Parathyroid adenoma (tissue), 2 donors: ENCODE data around the gene SBF2.
A peak's percentile ranks its signal among the peaks of the same experiment; 100 is the strongest.

ENCODE experiments used
- H2AFZ ChIP-seq: fragments of 300-600 bp; sonication (generic); one replicate; pipeline ENCODE4 v1.7.0; 2017; ENCODE audit warnings: antibody characterized with exemption, mild to moderate bottlenecking
- H3K27ac ChIP-seq: fragments of 300-600 bp; sonication (generic); one replicate; pipeline ENCODE4 v1.7.0; 2017
- H3K27me3 ChIP-seq: fragments of 300-600 bp; sonication (generic); one replicate; pipeline ENCODE4 v1.7.0; 2017; ENCODE audit warnings: low read length; ENCODE audit not compliant: control insufficient read depth, insufficient read depth
- H3K36me3 ChIP-seq: fragments of 300-600 bp; sonication (generic); one replicate; pipeline ENCODE4 v1.7.0; 2017; ENCODE audit warnings: low read length; ENCODE audit not compliant: control insufficient read depth, insufficient read depth
- H3K4me1 ChIP-seq: fragments of 300-600 bp; sonication (generic); one replicate; pipeline ENCODE4 v1.7.0; 2017; ENCODE audit warnings: control low read depth
- H3K4me2 ChIP-seq: fragments of 300-600 bp; sonication (generic); one replicate; pipeline ENCODE4 v1.7.0; 2017; ENCODE audit warnings: low read length
- H3K4me3 ChIP-seq: fragments of 300-600 bp; sonication (generic); one replicate; pipeline ENCODE4 v1.7.0; 2017; ENCODE audit warnings: low read depth, low read length
- H3K79me2 ChIP-seq: fragments of 300-600 bp; sonication (generic); one replicate; pipeline ENCODE4 v1.7.0; 2017; ENCODE audit warnings: control low read depth
- H3K9ac ChIP-seq: fragments of 300-600 bp; sonication (generic); one replicate; pipeline ENCODE4 v1.7.0; 2017; ENCODE audit warnings: mild to moderate bottlenecking
- H3K9me3 ChIP-seq: fragments of 300-600 bp; sonication (generic); one replicate; pipeline ENCODE4 v1.7.0; 2017; ENCODE audit warnings: low read length; ENCODE audit not compliant: control insufficient read depth
- CTCF ChIP-seq: fragments of 300-600 bp; sonication (generic); IDR thresholded peaks from one replicate; pipeline ENCODE4 v1.7.0; 2017; ENCODE audit warnings: antibody characterized with exemption, mild to moderate bottlenecking
- donor health status: primary hyperparathyroidism.

SBF2 gene

GRCh38 chr11:9760193-9760575 lies 533.8 kb downstream of the SBF2 start:
- no peak overlapping the region for H3K27ac ChIP-seq
- peaks cover 9% of the 10 kb centered on the region for H3K4me1 ChIP-seq
- H2AFZ ChIP-seq: no peak overlapping the region
- no peaks in the 10 kb centered on the region for H3K27me3 ChIP-seq
- H3K9me3 ChIP-seq: no peaks in the 10 kb centered on the region
- no peak overlapping the region for H3K4me3 ChIP-seq
- no peaks in the 10 kb centered on the region for H3K79me2 ChIP-seq
- H3K4me2 ChIP-seq: no peak overlapping the region
- H3K36me3 ChIP-seq: no peaks in the 10 kb centered on the region
- TF ChIP-seq CTCF: no peak
- no peak overlapping the region for H3K9ac ChIP-seq

GRCh38 chr11:9759519-9760192 lies 534.4 kb downstream of the SBF2 start:
- H3K4me2 ChIP-seq: peak overlapping the region; percentile 86
- H3K27me3 ChIP-seq: no peaks in the 10 kb centered on the region
- peak overlapping the region; percentile 80 for H3K27ac ChIP-seq
- no peaks in the 10 kb centered on the region for H3K9me3 ChIP-seq
- H3K4me3 ChIP-seq: no peak overlapping the region
- H3K36me3 ChIP-seq: no peaks in the 10 kb centered on the region
- no peak overlapping the region for H3K9ac ChIP-seq
- peaks cover 7% of the 10 kb centered on the region for H3K4me1 ChIP-seq
- peak overlapping the region; percentile 93 for H2AFZ ChIP-seq
- TF ChIP-seq CTCF: no peak
- no peaks in the 10 kb centered on the region for H3K79me2 ChIP-seq

- peak overlapping the region; percentile 93 for H2AFZ ChIP-seq
- peak overlapping the region; percentile 35 for H3K9ac ChIP-seq
- H3K4me2 ChIP-seq: peak overlapping the region; percentile 86
- no peaks in the 10 kb centered on the region for H3K79me2 ChIP-seq
- peaks cover 7% of the 10 kb centered on the region for H3K4me1 ChIP-seq
- no peaks in the 10 kb centered on the region for H3K27me3 ChIP-seq
- no peaks in the 10 kb centered on the region for H3K9me3 ChIP-seq
- H3K27ac ChIP-seq: peak overlapping the region; percentile 80
- no peak for TF ChIP-seq CTCF
- peak overlapping the region; percentile 73 for H3K4me3 ChIP-seq
- no peaks in the 10 kb centered on the region for H3K36me3 ChIP-seq
Measured at GRCh38 chr11:9758637-9759518, 535.1 kb downstream of the SBF2 start.

- Histone ChIP-seq H3K27ac (peak overlapping the region; percentile 80), H3K4me3 (peak overlapping the region; percentile 73), H3K27me3 (no peaks in the 10 kb centered on the region), H3K4me1 (peaks cover 7% of the 10 kb centered on the region), H3K36me3 (no peaks in the 10 kb centered on the region), H3K9me3 (no peaks in the 10 kb centered on the region), H3K9ac (peak overlapping the region; percentile 35), H3K79me2 (no peaks in the 10 kb centered on the region), H2AFZ (peak overlapping the region; percentile 93), H3K4me2 (peak overlapping the region; percentile 86)
- peak; percentile 40 for TF ChIP-seq CTCF
Measured at GRCh38 chr11:9757809-9758636, 536.0 kb downstream of the SBF2 start.
